OCI-LY7 (cell line): ENCODE results near the gene VAMP7.

Experiments used
- EZH2phosphoT487 ChIP-seq: fragments of 200-600 bp; sonication (generic); IDR thresholded peaks from 2 replicates; pipeline ENCODE4 v1.6.1; 2018; ENCODE audit warnings: low read depth, borderline replicate concordance, mild to moderate bottlenecking, mixed run types, antibody characterized with exemption, low read length, moderate library complexity, mixed read lengths
- TF ChIP-seq, protein P1 (sequence below): fragments of 200-600 bp; sonication (generic); conservative IDR thresholded peaks from 2 replicates; pipeline ENCODE4 v1.5.1; 2014; ENCODE audit warnings: mild to moderate bottlenecking, antibody characterized with exemption, low read length, moderate library complexity, mixed read lengths

- TF ChIP-seq, protein P1, sequence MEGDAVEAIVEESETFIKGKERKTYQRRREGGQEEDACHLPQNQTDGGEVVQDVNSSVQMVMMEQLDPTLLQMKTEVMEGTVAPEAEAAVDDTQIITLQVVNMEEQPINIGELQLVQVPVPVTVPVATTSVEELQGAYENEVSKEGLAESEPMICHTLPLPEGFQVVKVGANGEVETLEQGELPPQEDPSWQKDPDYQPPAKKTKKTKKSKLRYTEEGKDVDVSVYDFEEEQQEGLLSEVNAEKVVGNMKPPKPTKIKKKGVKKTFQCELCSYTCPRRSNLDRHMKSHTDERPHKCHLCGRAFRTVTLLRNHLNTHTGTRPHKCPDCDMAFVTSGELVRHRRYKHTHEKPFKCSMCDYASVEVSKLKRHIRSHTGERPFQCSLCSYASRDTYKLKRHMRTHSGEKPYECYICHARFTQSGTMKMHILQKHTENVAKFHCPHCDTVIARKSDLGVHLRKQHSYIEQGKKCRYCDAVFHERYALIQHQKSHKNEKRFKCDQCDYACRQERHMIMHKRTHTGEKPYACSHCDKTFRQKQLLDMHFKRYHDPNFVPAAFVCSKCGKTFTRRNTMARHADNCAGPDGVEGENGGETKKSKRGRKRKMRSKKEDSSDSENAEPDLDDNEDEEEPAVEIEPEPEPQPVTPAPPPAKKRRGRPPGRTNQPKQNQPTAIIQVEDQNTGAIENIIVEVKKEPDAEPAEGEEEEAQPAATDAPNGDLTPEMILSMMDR, result no peak
- TF ChIP-seq EZH2phosphoT487, result no peak
Observed at GRCh38 chrX:155954793-155955192, 73.6 kb downstream of the VAMP7 start.
